GM12873 (cell line): Measurements from ENCODE around the gene TPM3.

Experiments used
- TF ChIP-seq, protein P1 (sequence below): IDR thresholded peaks from 2 replicates; pipeline ENCODE4 v1.5.1; 2012; ENCODE audit warnings: low read depth, mild to moderate bottlenecking, moderate library complexity, low read length, control low read depth; ENCODE audit not compliant: insufficient read depth; ENCODE audit errors: missing control alignments

TPM3 gene

DNA sequence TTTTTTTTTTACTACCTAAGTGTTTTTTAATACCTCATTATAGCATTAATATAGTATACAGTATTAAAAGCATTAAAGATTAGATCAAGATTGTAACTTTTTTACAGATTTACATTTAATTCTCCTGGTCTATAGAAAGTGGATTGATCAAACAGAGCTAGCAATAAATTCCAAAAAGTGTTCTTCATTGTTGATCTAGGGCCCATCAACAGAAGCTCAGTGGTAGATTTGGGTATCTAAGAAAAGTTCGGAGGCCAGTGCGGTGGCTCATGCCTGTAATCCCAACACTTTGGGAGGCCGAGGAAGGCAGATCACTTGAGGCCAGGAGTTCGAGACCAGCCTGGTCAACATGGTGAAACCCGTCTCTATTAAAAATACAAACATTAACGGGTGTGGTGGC, 49.5 kb downstream of the TPM3 start:
- TF ChIP-seq, protein P1, sequence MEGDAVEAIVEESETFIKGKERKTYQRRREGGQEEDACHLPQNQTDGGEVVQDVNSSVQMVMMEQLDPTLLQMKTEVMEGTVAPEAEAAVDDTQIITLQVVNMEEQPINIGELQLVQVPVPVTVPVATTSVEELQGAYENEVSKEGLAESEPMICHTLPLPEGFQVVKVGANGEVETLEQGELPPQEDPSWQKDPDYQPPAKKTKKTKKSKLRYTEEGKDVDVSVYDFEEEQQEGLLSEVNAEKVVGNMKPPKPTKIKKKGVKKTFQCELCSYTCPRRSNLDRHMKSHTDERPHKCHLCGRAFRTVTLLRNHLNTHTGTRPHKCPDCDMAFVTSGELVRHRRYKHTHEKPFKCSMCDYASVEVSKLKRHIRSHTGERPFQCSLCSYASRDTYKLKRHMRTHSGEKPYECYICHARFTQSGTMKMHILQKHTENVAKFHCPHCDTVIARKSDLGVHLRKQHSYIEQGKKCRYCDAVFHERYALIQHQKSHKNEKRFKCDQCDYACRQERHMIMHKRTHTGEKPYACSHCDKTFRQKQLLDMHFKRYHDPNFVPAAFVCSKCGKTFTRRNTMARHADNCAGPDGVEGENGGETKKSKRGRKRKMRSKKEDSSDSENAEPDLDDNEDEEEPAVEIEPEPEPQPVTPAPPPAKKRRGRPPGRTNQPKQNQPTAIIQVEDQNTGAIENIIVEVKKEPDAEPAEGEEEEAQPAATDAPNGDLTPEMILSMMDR = no peak

DNA sequence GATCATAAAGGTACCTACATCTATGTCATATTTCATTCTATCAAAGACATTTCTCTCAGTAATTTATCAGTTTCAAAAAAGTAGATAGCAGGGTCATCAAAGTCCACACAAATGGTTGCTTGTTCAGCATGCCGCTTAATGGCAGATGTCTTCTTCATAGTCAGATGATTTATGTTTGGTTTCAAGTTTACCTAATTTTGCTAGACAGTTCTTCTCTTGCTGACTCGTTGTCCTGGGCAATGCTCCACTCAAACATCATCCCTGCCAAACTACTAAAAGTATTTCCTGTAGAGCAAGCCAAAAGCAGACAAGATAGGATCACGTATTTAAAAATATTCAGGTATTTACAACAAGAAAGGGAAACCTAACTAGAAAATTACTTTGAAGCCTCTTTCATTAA, 50.7 kb downstream of the TPM3 start:
- TF ChIP-seq, protein P1 = no peak

DNA sequence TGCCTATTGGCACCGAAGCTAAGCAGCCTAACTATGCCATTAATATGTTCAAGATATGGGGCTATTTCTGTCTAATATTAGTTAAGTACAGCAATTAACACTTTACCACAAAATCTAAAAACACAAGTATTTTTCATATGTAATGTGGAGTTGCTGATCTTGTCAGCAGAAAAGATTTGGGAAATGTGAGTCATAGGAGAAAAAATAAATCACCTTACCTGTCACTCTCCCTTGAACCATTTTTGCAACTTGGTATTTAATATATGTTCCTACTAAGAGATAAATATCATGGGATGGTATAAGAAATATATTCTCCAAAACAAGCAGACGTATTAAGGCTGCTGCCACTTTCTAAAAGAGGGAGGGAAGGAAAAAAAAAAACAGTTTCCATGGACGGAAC, 54.0 kb downstream of the TPM3 start:
- TF ChIP-seq, protein P1 = no peak

DNA sequence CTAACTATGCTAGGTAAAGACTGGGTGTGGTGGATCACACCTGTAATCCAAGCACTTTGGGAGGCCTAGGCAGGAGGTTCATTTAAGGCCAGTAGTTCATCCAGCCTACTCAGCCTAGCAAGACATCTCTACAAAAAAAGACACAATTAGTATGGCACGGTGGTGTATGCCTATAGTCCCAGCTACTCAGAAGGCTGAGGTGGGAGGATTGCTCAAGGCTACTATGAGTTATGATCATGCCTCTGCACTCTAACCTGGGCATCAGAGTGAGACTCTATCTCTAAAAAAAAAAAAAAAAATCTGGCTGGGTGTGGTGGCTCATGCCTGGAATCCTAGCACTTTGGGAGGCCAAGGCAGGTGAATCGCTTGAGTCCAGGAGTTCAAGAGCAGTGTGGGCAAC, 58.6 kb downstream of the TPM3 start:
- TF ChIP-seq, protein P1 = no peak

DNA sequence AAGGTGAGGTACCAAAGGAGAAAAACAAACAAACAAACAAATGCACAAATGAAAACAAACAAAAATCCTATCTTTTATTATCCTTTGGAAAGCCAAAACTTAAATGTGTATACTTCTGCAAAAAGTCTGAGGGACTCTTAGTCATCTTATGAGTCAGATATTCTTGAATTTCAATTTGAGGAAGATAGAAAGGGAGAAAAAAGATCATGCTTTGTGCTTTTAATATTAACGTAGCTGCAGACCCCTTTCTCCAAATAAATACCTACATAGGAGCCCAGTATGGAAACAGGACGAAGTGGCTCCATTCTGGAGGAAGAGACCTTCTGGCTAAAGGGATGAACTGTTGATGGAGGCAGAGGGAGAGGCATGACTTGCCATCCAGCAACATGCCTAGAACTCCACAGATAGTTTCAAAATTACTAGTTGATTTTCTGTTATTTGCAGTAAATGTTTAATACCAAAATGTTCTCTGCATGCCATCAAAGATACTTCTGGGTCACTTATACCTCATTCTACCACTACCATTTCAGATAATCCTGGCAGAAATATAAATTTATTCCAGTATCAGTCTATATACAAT, 62.4 kb downstream of the TPM3 start:
- TF ChIP-seq, protein P1 = no peak

DNA sequence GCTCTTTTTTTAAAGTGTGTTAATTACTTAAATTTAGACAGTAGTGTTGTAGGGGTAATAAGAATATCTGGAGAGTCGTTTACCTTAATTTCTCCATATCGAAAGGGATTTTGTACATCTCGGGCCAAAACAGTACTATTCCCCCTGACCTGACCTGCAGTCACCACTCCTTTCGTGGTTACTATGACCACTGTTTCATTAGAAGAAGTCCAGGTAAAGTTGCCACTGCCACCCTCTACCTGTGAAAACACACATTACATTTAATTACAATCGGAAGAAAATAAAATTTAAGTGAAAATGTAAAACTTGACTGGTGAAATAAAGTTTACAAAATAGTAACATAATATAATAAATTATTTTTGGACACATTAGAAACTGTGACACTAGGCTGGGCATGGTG, 74.3 kb downstream of the TPM3 start:
- TF ChIP-seq, protein P1 = no peak

DNA sequence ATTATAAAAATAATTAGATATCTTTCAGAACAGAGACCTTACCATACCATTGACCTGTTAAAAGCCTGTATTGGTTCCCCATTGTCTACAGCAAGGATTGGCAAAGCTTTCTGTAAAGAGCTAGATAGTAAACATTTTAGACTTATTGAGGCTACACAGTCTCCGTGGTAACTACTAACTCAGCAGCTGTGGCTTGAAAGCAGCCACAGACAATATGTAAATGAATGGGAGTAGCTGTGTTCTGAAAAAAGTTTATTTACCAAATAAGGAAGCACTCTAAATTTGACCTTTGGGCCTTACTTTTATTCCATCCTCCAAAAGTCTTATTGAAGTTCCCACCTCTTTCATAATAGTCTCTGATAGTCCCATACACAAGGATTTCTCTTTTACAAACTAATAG, 76.7 kb downstream of the TPM3 start:
- TF ChIP-seq, protein P1 = no peak
